GM12864 (cell line): ENCODE results near the gene GPER1.

Source experiments
- DNase-seq: peaks from one replicate; pipeline ENCODE4 v3.0.0-alpha.2; 2011; ENCODE audit warnings: low read depth
- H3K4me3 ChIP-seq: 2 replicates; pipeline ENCODE4 v1.5.1; 2011; ENCODE audit warnings: mild to moderate bottlenecking, low read depth, low read length, control low read depth
- TF ChIP-seq, protein P1 (sequence below): IDR thresholded peaks from 2 replicates; pipeline ENCODE4 v1.5.1; 2011; ENCODE audit warnings: low read depth, mild to moderate bottlenecking, moderate library complexity, low read length, control low read depth, inconsistent platforms; ENCODE audit errors: missing control alignments

GPER1 gene

DNA sequence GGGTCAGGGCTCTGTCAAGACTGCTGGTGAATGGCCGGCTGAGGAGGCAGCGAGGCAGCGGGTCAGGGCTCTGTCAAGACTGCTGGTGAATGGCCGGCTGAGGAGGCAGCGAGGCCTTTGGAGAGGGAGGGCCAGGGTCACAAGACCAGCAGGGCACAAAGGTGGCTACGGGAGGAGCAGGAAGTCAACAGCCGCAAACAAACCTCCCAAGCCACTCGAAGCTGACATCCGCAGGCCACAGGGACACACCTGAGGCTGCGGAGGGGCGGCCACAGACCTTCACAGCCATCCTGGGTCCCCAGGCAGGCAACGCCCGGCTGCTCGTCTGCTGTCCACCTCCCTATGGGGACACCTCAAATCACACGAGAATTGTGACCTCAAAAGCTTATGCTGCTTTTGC lies 8.9 kb upstream of the GPER1 start:
- DNase-seq = no peak
- TF ChIP-seq, protein P1, sequence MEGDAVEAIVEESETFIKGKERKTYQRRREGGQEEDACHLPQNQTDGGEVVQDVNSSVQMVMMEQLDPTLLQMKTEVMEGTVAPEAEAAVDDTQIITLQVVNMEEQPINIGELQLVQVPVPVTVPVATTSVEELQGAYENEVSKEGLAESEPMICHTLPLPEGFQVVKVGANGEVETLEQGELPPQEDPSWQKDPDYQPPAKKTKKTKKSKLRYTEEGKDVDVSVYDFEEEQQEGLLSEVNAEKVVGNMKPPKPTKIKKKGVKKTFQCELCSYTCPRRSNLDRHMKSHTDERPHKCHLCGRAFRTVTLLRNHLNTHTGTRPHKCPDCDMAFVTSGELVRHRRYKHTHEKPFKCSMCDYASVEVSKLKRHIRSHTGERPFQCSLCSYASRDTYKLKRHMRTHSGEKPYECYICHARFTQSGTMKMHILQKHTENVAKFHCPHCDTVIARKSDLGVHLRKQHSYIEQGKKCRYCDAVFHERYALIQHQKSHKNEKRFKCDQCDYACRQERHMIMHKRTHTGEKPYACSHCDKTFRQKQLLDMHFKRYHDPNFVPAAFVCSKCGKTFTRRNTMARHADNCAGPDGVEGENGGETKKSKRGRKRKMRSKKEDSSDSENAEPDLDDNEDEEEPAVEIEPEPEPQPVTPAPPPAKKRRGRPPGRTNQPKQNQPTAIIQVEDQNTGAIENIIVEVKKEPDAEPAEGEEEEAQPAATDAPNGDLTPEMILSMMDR = no peak
- H3K4me3 ChIP-seq = no peak overlapping the region

DNA sequence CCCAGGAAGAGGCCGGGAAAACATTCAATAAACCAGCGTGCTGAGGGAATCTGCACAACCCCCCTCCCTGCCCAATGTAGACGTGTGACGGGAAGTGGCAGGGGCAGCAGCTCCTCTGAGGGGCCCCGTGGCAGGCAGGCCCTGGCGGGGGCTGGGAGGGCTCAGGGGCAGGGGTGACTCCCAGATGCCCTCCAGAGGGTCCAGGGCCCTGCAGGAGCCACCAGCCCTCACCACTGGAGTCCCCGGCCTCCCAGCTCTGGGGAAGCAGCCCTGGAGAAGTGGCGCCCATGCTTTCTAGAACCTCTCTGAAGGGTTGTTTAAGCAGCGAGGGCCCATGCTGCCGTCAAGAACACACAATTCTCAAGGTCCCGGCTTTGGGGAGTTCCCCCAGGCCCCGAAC lies 8.4 kb upstream of the GPER1 start:
- TF ChIP-seq, protein P1 = no peak
- no peak for DNase-seq
- H3K4me3 ChIP-seq = no peak overlapping the region

DNA sequence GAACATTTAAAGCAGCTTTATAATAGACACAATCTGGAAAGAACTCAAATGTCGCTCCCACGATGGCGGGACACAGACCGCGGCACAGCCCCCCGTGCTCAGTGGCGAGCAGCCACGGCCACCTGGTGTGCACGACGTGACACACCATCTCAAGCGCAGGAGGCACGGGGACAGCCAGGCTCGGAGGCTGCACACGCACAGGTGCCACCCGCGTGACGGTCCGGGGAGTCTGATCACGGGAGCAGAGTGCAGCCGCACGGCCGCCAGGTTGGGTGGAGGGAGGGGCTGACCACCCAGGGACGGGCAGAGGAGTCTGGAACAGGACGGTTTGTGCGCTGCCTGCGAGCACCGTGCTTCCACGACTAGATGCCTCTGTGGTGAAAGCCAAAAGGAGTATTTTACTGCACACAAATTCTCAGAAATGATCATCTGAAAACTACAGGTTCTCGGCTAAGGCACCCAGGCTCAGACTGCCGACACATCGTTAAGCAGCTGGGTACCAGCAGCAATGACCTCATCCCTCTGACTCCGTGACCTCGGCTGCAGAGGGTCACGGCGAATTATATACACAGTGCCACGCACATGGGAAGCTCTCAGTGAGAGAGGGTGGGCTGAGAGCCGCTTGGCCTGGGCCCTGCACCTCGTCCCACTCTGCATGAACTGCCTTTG lies 7.5 kb upstream of the GPER1 start:
- TF ChIP-seq, protein P1 = no peak
- no peak for DNase-seq

DNA sequence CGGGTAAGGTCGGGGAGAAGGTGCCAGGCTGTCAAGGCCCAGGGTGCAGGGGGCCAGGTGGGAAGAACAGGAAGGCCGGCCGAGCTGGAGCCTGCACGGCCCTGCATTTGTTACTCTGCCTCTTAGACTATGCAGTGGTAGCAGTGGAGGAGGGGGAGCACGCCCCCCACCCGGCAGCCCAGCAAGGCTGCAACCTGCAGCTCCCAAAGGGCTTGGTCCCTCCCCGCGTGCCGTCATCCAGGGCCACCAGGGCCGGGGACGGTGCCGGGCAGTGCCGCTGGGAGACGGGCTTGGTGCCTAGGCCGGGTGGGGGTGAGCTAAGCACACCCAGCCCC lies 7.0 kb upstream of the GPER1 start:
- TF ChIP-seq, protein P1 = no peak
- DNase-seq = no peak
- H3K4me3 ChIP-seq = no peak overlapping the region

More for the DNA sequence above, 7.5 kb upstream of the GPER1 start:
- no peak overlapping the region for H3K4me3 ChIP-seq

- H3K4me3 ChIP-seq = no peak overlapping the region
- TF ChIP-seq, protein P1 = no peak
- no peak for DNase-seq
These were observed 6.6 kb upstream of the GPER1 start for GRCh38 chr7:1081336-1081735.

GRCh38 chr7:1081931-1082401 lies 5.9 kb upstream of the GPER1 start:
- no peak overlapping the region for H3K4me3 ChIP-seq
- no peak for DNase-seq
- TF ChIP-seq, protein P1 = no peak
